HepG2 (cell line): ENCODE data around the gene ALCAM. TPM values are rescaled to one million over a fixed set of nuclear protein-coding genes. Genes with fewer than 3 reads are reported as not detected.

Source experiments
- BCL3 ChIP-seq: sonication (generic); formaldehyde crosslinking; IDR thresholded peaks from 2 replicates; pipeline ENCODE4 v1.5.1; 2020; ENCODE audit warnings: mild to moderate bottlenecking, missing genetic modification reagents, moderate library complexity
- BCLAF1 ChIP-seq: fragments of 450-650 bp; IDR thresholded peaks from 2 replicates; pipeline ENCODE4 v1.6.1; 2017; ENCODE audit warnings: mild to moderate bottlenecking
- BORCS8-MEF2B ChIP-seq: sonication (generic); formaldehyde crosslinking; IDR thresholded peaks from 2 replicates; pipeline ENCODE4 v1.8.0; 2022; ENCODE audit warnings: mild to moderate bottlenecking, missing genetic modification reagents
- ETV5 ChIP-seq: IDR thresholded peaks from 2 replicates; pipeline ENCODE4 v1.6.1; 2018; ENCODE audit warnings: missing biosample characterization, missing genetic modification reagents, inconsistent platforms, borderline replicate concordance
- FOSL1 ChIP-seq: sonication (generic); formaldehyde crosslinking; IDR thresholded peaks from 2 replicates; pipeline ENCODE4 v1.9.0; 2021; ENCODE audit warnings: missing genetic modification reagents, borderline replicate concordance
- HNRNPH1 ChIP-seq: fragments of 200-400 bp; formaldehyde crosslinking; optimal IDR thresholded peaks from 2 replicates; pipeline ENCODE3; 2017; ENCODE audit warnings: mild to moderate bottlenecking, low read depth, low read length
- IKZF4 ChIP-seq: sonication (generic); formaldehyde crosslinking; IDR thresholded peaks from 2 replicates; pipeline ENCODE4 v1.5.1; 2020; ENCODE audit warnings: borderline replicate concordance, mild to moderate bottlenecking, low read depth, missing genetic modification reagents; ENCODE audit errors: not compliant biosample characterization
- JDP2 ChIP-seq: sonication (generic); formaldehyde crosslinking; IDR thresholded peaks from 2 replicates; pipeline ENCODE4 v1.8.1; 2022; ENCODE audit warnings: missing genetic modification reagents, borderline replicate concordance
- KAT7 ChIP-seq: IDR thresholded peaks from 2 replicates; pipeline ENCODE4 v1.6.1; 2018; ENCODE audit warnings: borderline replicate concordance, missing compliant biosample characterization
- NBN ChIP-seq: fragments of 450-650 bp; conservative IDR thresholded peaks from 2 replicates; pipeline ENCODE4 v1.6.1; 2017
- NCOA2 ChIP-seq: sonication (generic); formaldehyde crosslinking; IDR thresholded peaks from 2 replicates; pipeline ENCODE4 v1.8.0; 2022; ENCODE audit warnings: inconsistent platforms
- RAD21 ChIP-seq: fragments of 450-650 bp; formaldehyde crosslinking; IDR thresholded peaks from 2 replicates; pipeline ENCODE4 v1.5.0; 2020; ENCODE audit warnings: mild to moderate bottlenecking
- SYNCRIP ChIP-seq: fragments of 200-400 bp; formaldehyde crosslinking; IDR thresholded peaks from 2 replicates; pipeline ENCODE4 v1.6.1; 2018; ENCODE audit warnings: mild to moderate bottlenecking, low read depth, low read length; ENCODE audit not compliant: insufficient read depth
- THAP8 ChIP-seq: sonication (generic); formaldehyde crosslinking; IDR thresholded peaks from 2 replicates; pipeline ENCODE4 v1.5.1; 2020; ENCODE audit warnings: missing genetic modification reagents, mild to moderate bottlenecking, borderline replicate concordance
- TMF1 ChIP-seq: sonication (generic); formaldehyde crosslinking; IDR thresholded peaks from 2 replicates; pipeline ENCODE4 v1.8.1; 2022; ENCODE audit warnings: low read depth, missing genetic modification reagents
- ZBTB39 ChIP-seq: sonication (generic); formaldehyde crosslinking; IDR thresholded peaks from 2 replicates; pipeline ENCODE4 v1.5.0; 2020; ENCODE audit warnings: missing genetic modification reagents
- ZBTB7A ChIP-seq: sonication (generic); formaldehyde crosslinking; IDR thresholded peaks from 2 replicates; pipeline ENCODE4 v1.8.0; 2022; ENCODE audit warnings: mild to moderate bottlenecking, missing genetic modification reagents
- ZFP36 ChIP-seq: fragments of 150-350 bp; IDR thresholded peaks from 2 replicates; pipeline ENCODE4 v1.6.1; 2018; ENCODE audit warnings: borderline replicate concordance, low read length, low read depth; ENCODE audit not compliant: partially characterized antibody
- ZFX ChIP-seq: sonication (generic); formaldehyde crosslinking; IDR thresholded peaks from 2 replicates; pipeline ENCODE4 v1.4.0; 2020; ENCODE audit warnings: mild to moderate bottlenecking, low read depth, missing genetic modification reagents, moderate library complexity
- ZNF335 ChIP-seq: sonication (generic); formaldehyde crosslinking; IDR thresholded peaks from 2 replicates; pipeline ENCODE4 v1.4.0; 2020; ENCODE audit warnings: missing genetic modification reagents
- ZNF367 ChIP-seq: sonication (generic); formaldehyde crosslinking; IDR thresholded peaks from 2 replicates; pipeline ENCODE4 v1.4.0; 2020; ENCODE audit warnings: missing genetic modification reagents, borderline replicate concordance
- ZNF44 ChIP-seq: sonication (generic); formaldehyde crosslinking; IDR thresholded peaks from 2 replicates; pipeline ENCODE4 v1.5.1; 2020; ENCODE audit warnings: mild to moderate bottlenecking, missing genetic modification reagents
- ZNF816 ChIP-seq: sonication (generic); formaldehyde crosslinking; IDR thresholded peaks from 2 replicates; pipeline ENCODE4 v1.8.0; 2022; ENCODE audit warnings: missing genetic modification reagents, mild to moderate bottlenecking, borderline replicate concordance
- polyA plus RNA-seq, 8 experiments: library from polyadenylated mRNA; depleted of rRNA in 3 of 8; stranded (reverse) in 7 of 8; unstranded in 1 of 8; fragments of >200 nt; fragmentation: Illumina TruSeq in 4 of 8; extraction: Trizol in 4 of 8; gene quantifications; 2 replicates each; pipeline versions ENCODE4 v1.2.1 to v1.2.3, GENCODE V29; 2011 to 2016; ENCODE audit warnings: low read depth in 4 of 8, missing spikeins in 1 of 8, mixed read lengths in 1 of 8; ENCODE audit not compliant: insufficient read depth in 1 of 8
- total RNA-seq, 5 experiments: library from RNA; depleted of rRNA; stranded (reverse); fragments of >200 nt; fragmentation: Illumina TruSeq; extraction: Trizol; gene quantifications; 2 replicates each; pipeline ENCODE4 v1.2.3, GENCODE V29; 2016; ENCODE audit warnings: low read depth in 1 of 5

Gene ALCAM
- total and polyA plus RNA-seq, 2 of the 13 experiments (the other 11 are each of a cell fraction or from before 2014, with no cell fraction given) = 26.0 to 33.1 TPM

- TF ChIP-seq NCOA2 (no peak), KAT7 (CRISPR knock-in tag) (0 out of 2 replicates have a peak, but pooled peaks have one; percentile 53), ZNF44 (CRISPR knock-in tag) (no peak), ETV5 (CRISPR knock-in tag) (no peak), SYNCRIP (no peak), RAD21 (CRISPR knock-in tag) (no peak), ZNF367 (CRISPR knock-in tag) (no peak), BCL3 (CRISPR knock-in tag) (peak; percentile 6; the same call in 1 of the 2 replicates), ZFP36 (no peak), ZFX (CRISPR knock-in tag) (no peak), BCLAF1 (no peak), FOSL1 (no peak), NBN (no peak), IKZF4 (no peak), TMF1 (peak; percentile 1; the same call in 1 of the 2 replicates), JDP2 (CRISPR knock-in tag) (no peak), HNRNPH1 (no peak), THAP8 (CRISPR knock-in tag) (no peak), ZBTB7A (CRISPR knock-in tag) (no peak), ZBTB39 (CRISPR knock-in tag) (no peak), ZNF816 (CRISPR knock-in tag) (no peak), ZNF335 (CRISPR knock-in tag) (no peak), BORCS8-MEF2B (CRISPR knock-in tag) (no peak)
Measured at GRCh38 chr3:105367063-105367405, 325 bp downstream of the ALCAM start (continued).
